K562 (cell line): Measurements from ENCODE around the gene SLC6A9. TPM values are rescaled to one million over a fixed set of nuclear protein-coding genes. Genes with fewer than 3 reads are reported as not detected.
A peak's percentile ranks its signal among the peaks of the same experiment; 100 is the strongest.

Source experiments
- ATAC-seq: fragments of 200-7000 bp; cut with Tn5 transposase; 3 replicates; pipeline ENCODE4 v1.9.1; 2020; ENCODE audit warnings: moderate library complexity
- BruUV-seq: library from RNA; stranded (reverse); fragments of 400-500 nt; replicated peaks from 2 replicates; lab custom pipeline; 2021; lab: Mats Ljungman, UMichigan
- CTCF ChIA-PET: fragments of 300-600 bp; formaldehyde crosslinking; extraction: SDS; loops from one replicate; lab custom pipeline; 2021; ENCODE audit warnings: low intra/inter-chr PET ratio; lab: Yijun Ruan, JAX
- POLR2A ChIA-PET: fragments of 300-600, 350-650 bp; sonication (Branson Sonifier 250); formaldehyde crosslinking; extraction: SDS; loops from one replicate; lab custom pipeline; 2021; ENCODE audit warnings: antibody characterized with exemption, inconsistent platforms; lab: Yijun Ruan, JAX
- DNase-seq, 4 experiments: peaks; one replicate each; pipeline versions ENCODE4 v3.0.0 to v3.0.0-alpha.2; 2011 to 2018; ENCODE audit warnings: low spot score in 3 of 4, mixed read lengths in 3 of 4; ENCODE audit errors: extremely low read depth in 1 of 4
- FAIRE-seq: peaks from 2 replicates; lab custom pipeline; 2011; peaks lifted over from hg19 to GRCh38; lab: Jason Lieb, UNC
- H2AFZ ChIP-seq: 2 replicates; pipeline ENCODE4 v1.6.0; 2011; ENCODE audit warnings: low read depth, low read length, control low read depth, inconsistent platforms
- H3K27ac ChIP-seq: fragments of 200-600 bp; 3 replicates; pipeline ENCODE4 v1.8.0; 2011; ENCODE audit warnings: low read depth, mild to moderate bottlenecking, control low read depth, inconsistent platforms, low read length, moderate library complexity, mixed read lengths; ENCODE audit errors: extremely low read depth
- H3K27me3 ChIP-seq, 2 experiments: fragments of 300-600 bp in 1 of 2; 2 replicates in 1 of 2; 3 replicates in 1 of 2; pipeline versions ENCODE4 v1.6.0 to v1.8.0; 2011; ENCODE audit warnings: inconsistent platforms in 2 of 2, low read length in 2 of 2, mild to moderate bottlenecking in 1 of 2, mixed read lengths in 1 of 2, moderate library complexity in 1 of 2; ENCODE audit not compliant: control insufficient read depth in 2 of 2, insufficient read depth in 2 of 2
- H3K36me3 ChIP-seq: fragments of 300-600 bp; 3 replicates; pipeline ENCODE4 v1.8.0; 2011; ENCODE audit warnings: mild to moderate bottlenecking, low read length, inconsistent platforms; ENCODE audit not compliant: control insufficient read depth, insufficient read depth
- H3K4me1 ChIP-seq, 2 experiments: fragments of 200-600 bp in 1 of 2; replicated peaks in 1 of 2; 2 replicates in 1 of 2; 3 replicates in 1 of 2; pipeline versions ENCODE4 v1.5.1 to v1.8.0; 2011; ENCODE audit warnings: inconsistent platforms in 2 of 2, low read length in 2 of 2, mild to moderate bottlenecking in 1 of 2, mixed read lengths in 1 of 2, moderate library complexity in 1 of 2; ENCODE audit not compliant: control insufficient read depth in 2 of 2, insufficient read depth in 2 of 2
- H3K4me2 ChIP-seq: 2 replicates; pipeline ENCODE4 v1.6.1; 2011; ENCODE audit warnings: low read length, control low read depth, inconsistent platforms, mixed read lengths; ENCODE audit not compliant: insufficient read depth
- H3K4me3 ChIP-seq: fragments of 200-600 bp; sonication (generic), shearing (Covaris generic); 2 replicates; pipeline ENCODE4 v1.5.1; 2016; ENCODE audit warnings: control low read depth, inconsistent platforms
- H3K79me2 ChIP-seq: fragments of 200-600 bp; 3 replicates; pipeline ENCODE4 v1.8.0; 2011; ENCODE audit warnings: low read length, inconsistent platforms; ENCODE audit not compliant: control insufficient read depth, insufficient read depth
- H3K9ac ChIP-seq, 2 experiments: 2 replicates each; pipeline versions ENCODE4 v1.6.0 to v1.6.1; 2011; ENCODE audit warnings: low read depth in 2 of 2, low read length in 2 of 2, control low read depth in 1 of 2, inconsistent platforms in 1 of 2, mild to moderate bottlenecking in 1 of 2, mixed read lengths in 1 of 2; ENCODE audit not compliant: insufficient read depth in 1 of 2
- H3K9me1 ChIP-seq: one replicate; pipeline ENCODE4 v1.6.0; 2011; ENCODE audit warnings: inconsistent platforms, mild to moderate bottlenecking, low read length, moderate library complexity; ENCODE audit not compliant: control insufficient read depth, insufficient read depth
- H3K9me3 ChIP-seq: replicated peaks from 2 replicates; pipeline ENCODE4 v1.5.1; 2011; ENCODE audit warnings: low read depth, low read length, inconsistent platforms; ENCODE audit not compliant: control insufficient read depth, insufficient read depth
- H4K20me1 ChIP-seq: replicated peaks from 2 replicates; pipeline ENCODE4 v1.6.1; 2011; ENCODE audit warnings: low read length, inconsistent platforms, mixed read lengths; ENCODE audit not compliant: control insufficient read depth, insufficient read depth
- ARHGAP35 ChIP-seq: fragments of 450-650 bp; IDR thresholded peaks from 2 replicates; pipeline ENCODE4 v1.6.1; 2018; ENCODE audit not compliant: partially characterized antibody
- CBFA2T2 ChIP-seq: fragments of 450-650 bp; conservative IDR thresholded peaks from 2 replicates; pipeline ENCODE4 v1.6.1; 2017; ENCODE audit warnings: mild to moderate bottlenecking
- EHMT2 ChIP-seq: fragments of 450-650 bp; IDR thresholded peaks from 2 replicates; pipeline ENCODE4 v1.6.1; 2018; ENCODE audit warnings: antibody characterized with exemption
- JUN ChIP-seq, 2 experiments: sonication (generic) in 1 of 2; formaldehyde crosslinking in 1 of 2; IDR thresholded peaks; 2 replicates each; pipeline versions ENCODE4 v1.6.1 to v1.8.0; 2012 to 2022; ENCODE audit warnings: borderline replicate concordance in 2 of 2, mild to moderate bottlenecking in 2 of 2, improper control_type of control experiment in 1 of 2, low read depth in 1 of 2, low read length in 1 of 2, missing genetic modification reagents in 1 of 2
- KLF10 ChIP-seq: fragments of 250-450 bp; sonication (Bioruptor Pico); IDR thresholded peaks from 2 replicates; pipeline ENCODE4 v1.6.1; 2021; ENCODE audit warnings: matching md5 sums
- MAFF ChIP-seq: IDR thresholded peaks from 2 replicates; pipeline ENCODE4 v1.6.1; 2012; ENCODE audit warnings: low read length, improper control_type of control experiment
- NRF1 ChIP-seq, 2 experiments: fragments of 450-650 bp; IDR thresholded peaks in 1 of 2; conservative IDR thresholded peaks in 1 of 2; 2 replicates each; pipeline ENCODE4 v1.6.1; 2014; ENCODE audit warnings: mild to moderate bottlenecking in 2 of 2
- PRDM10 ChIP-seq: fragments of 450-650 bp; IDR thresholded peaks from 2 replicates; pipeline ENCODE4 v1.6.1; 2018; ENCODE audit not compliant: partially characterized antibody
- RBFOX2 ChIP-seq: fragments of 200-400 bp; formaldehyde crosslinking; IDR thresholded peaks from 2 replicates; pipeline ENCODE4 v1.6.1; 2017; ENCODE audit warnings: low read depth, mild to moderate bottlenecking, low read length, moderate library complexity
- SRF ChIP-seq, 2 experiments: fragments of 250-450, 450-650 bp in 1 of 2; sonication (Bioruptor Pico) in 1 of 2; sonication (generic) in 1 of 2; formaldehyde crosslinking; IDR thresholded peaks; 2 replicates each; pipeline versions ENCODE4 v1.5.0 to v1.5.1; 2020 to 2022; ENCODE audit warnings: mild to moderate bottlenecking in 1 of 2, missing genetic modification reagents in 1 of 2
- STAT5B ChIP-seq: fragments of 250-450 bp; sonication (Bioruptor Pico); IDR thresholded peaks from 2 replicates; pipeline ENCODE4 v1.8.0; 2021; ENCODE audit warnings: mild to moderate bottlenecking, inconsistent platforms
- ZFP1 ChIP-seq: fragments of 450-650 bp; formaldehyde crosslinking; IDR thresholded peaks from 2 replicates; pipeline ENCODE4 v1.4.0; 2020; ENCODE audit warnings: mild to moderate bottlenecking, mixed read lengths
- WGBS: fragments of 100-300 bp; shearing (Covaris generic); methylation state at CpG from one replicate; pipeline ENCODE4 v1.1.6; 2016; ENCODE audit warnings: low coverage, mixed read lengths; ENCODE audit not compliant: insufficient coverage; ENCODE audit errors: missing lambda C conversion rate; 5-methylcytosine and 5-hydroxymethylcytosine counted together
- in situ Hi-C: fragments of 300-500 bp; cut with MboI; formaldehyde crosslinking; loops from 4 replicates; pipeline ENCODE4 v1.15.0; 2018; ENCODE audit warnings: inconsistent platforms, mixed read lengths
- intact Hi-C: fragments of 100-400 bp; cut with micrococcal nuclease; formaldehyde crosslinking; loops from 2 replicates; pipeline ENCODE4 v1.14.2; 2022
- polyA plus RNA-seq, 8 experiments: library from polyadenylated mRNA; depleted of rRNA in 4 of 8; stranded (reverse) in 5 of 8; unstranded in 3 of 8; fragments of >200 nt; fragmentation: Nextera tagmentation in 2 of 8; fragmentation: Illumina TruSeq in 1 of 8; extraction: Ambion mirVana in 2 of 8; extraction: Trizol in 1 of 8; gene quantifications; 2 replicates each; pipeline versions ENCODE4 v1.2.1 to v1.2.3, GENCODE V29; 2011 to 2014; ENCODE audit warnings: inconsistent platforms in 1 of 8, missing spikeins in 1 of 8
- total RNA-seq, 7 experiments: library from RNA; depleted of rRNA in 6 of 7; stranded (reverse); fragments of >200 nt in 6 of 7; fragmentation: Illumina TruSeq in 2 of 7; extraction: Trizol in 2 of 7; gene quantifications; 2 replicates each; pipeline versions ENCODE4 v1.2.1 to v1.2.3, GENCODE V29; 2011 to 2021; ENCODE audit warnings: low replicate concordance in 1 of 7

SLC6A9 gene
- total and polyA plus RNA-seq, 9 of the 15 experiments (the other 6 are each of a cell fraction or from before 2014, with no cell fraction given), result 0.17 to 18.7 (median 2.9) TPM

DNA sequence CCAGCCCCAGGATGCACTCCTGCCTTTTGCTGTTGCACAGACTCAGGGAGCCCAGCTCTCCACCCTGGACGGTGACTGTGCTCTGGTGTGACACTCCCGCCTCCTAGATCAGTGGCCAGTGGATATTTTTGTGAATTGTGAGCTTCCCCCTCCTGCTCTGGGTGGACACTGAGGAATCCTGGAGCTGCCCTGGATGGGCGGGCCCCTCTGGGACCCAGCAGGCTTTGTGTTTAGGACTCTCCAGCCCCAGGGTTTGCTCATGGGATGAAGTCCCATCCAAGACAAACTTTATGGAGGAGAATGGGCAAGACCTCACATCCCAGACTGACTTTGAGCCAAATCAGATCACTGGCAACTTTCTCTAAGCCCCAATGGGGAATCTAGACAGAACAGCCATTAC lies 16.1 kb downstream of the SLC6A9 start:
- WGBS, result 33% methylated on average over 3 of the region's 3 CpGs
- Histone ChIP-seq H3K4me1 (peaks cover 6 to 50% of the 10 kb centered on the region in 2 experiments; a peak in 4 of 5 replicates), H3K27me3 (no peaks in the 10 kb centered on the region), H2AFZ (no peak overlapping the region), H3K9ac (peak overlapping the region in 1 of 2 experiments; percentile 53; a peak in 1 of 4 replicates), H3K4me2 (no peak overlapping the region), H3K27ac (no peak overlapping the region), H3K4me3 (no peak overlapping the region), H3K79me2 (no peaks in the 10 kb centered on the region), H3K9me1 (no peaks in the 10 kb centered on the region), H4K20me1 (no peaks in the 10 kb centered on the region; the same call in 1 of the 2 replicates), H3K9me3 (no peaks in the 10 kb centered on the region), H3K36me3 (0 out of 3 replicates have a peak, but pooled peaks cover 3% of the 10 kb centered on the region)
- ATAC-seq (peak; percentile 74), DNase-seq (peak in 1 of 4 experiments; percentile 25), FAIRE-seq (no peak)
- CTCF ChIA-PET, result no interaction called here
- TF ChIP-seq MAFF (no peak), STAT5B (CRISPR knock-in tag) (no peak), CBFA2T2 (no peak), JUN (IDR thresholded peaks at IDR 0.05; ENCODE audit: borderline replicate concordance, low read depth, low read length) (no peak), JUN (CRISPR knock-in tag; IDR thresholded peaks at IDR 0.05; ENCODE audit: borderline replicate concordance) (no peak), ZFP1 (CRISPR knock-in tag) (no peak), SRF (CRISPR knock-in tag; IDR thresholded peaks at IDR 0.05) (peak in 1 of 2 experiments; percentile 80; a peak in 1 of 4 replicates), RBFOX2 (no peak), NRF1 (conservative IDR thresholded peaks at IDR 0.05 in 1 of 2, IDR thresholded peaks at IDR 0.05 in 1 of 2) (peak; percentile 30 to 40; a peak in 2 of 4 replicates), KLF10 (no peak), EHMT2 (no peak), ARHGAP35 (no peak), PRDM10 (no peak)
- in situ Hi-C loops (no loop called here), intact Hi-C loops (no loop called here)
- no TSS peak for BruUV-seq
- POLR2A ChIA-PET, result interaction anchor here (0.7 to 3.9 kb wide), 7 partner anchors 9 to 33 kb away, joined by 4 to 29 read pairs (median 6); partner anchors contain the start of gene SLC6A9
